Duodenal mucosa (tissue), 2 donors: ENCODE results near the gene CCDC185.

ENCODE experiments used
- H3K27ac ChIP-seq: one replicate; pipeline ENCODE4 v1.7.0; 2013; ENCODE audit warnings: low read depth, low read length
- H3K27me3 ChIP-seq, 2 donors: one replicate each; pipeline ENCODE4 v1.7.0; 2013; ENCODE audit warnings: low read length in 2 of 2, control low read depth in 1 of 2; ENCODE audit not compliant: insufficient read depth in 2 of 2, control insufficient read depth in 1 of 2
- H3K36me3 ChIP-seq, 2 donors: one replicate each; pipeline ENCODE4 v1.7.0; 2013; ENCODE audit warnings: low read length in 2 of 2, control low read depth in 1 of 2; ENCODE audit not compliant: insufficient read depth in 2 of 2, control insufficient read depth in 1 of 2
- H3K4me1 ChIP-seq, 2 donors: one replicate each; pipeline ENCODE4 v1.7.0; 2013; ENCODE audit warnings: low read length in 2 of 2, control low read depth in 1 of 2; ENCODE audit not compliant: insufficient read depth in 2 of 2, control insufficient read depth in 1 of 2
- H3K4me3 ChIP-seq, 2 donors: one replicate each; pipeline ENCODE4 v1.7.0; 2013; ENCODE audit warnings: low read length in 2 of 2, low read depth in 1 of 2
- H3K9ac ChIP-seq, 2 donors: one replicate each; pipeline ENCODE4 v1.7.0; 2013; ENCODE audit warnings: low read length in 2 of 2, low read depth in 1 of 2
- H3K9me3 ChIP-seq, 2 donors: one replicate each; pipeline ENCODE4 v1.7.0; 2013; ENCODE audit warnings: low read length in 2 of 2, control low read depth in 1 of 2; ENCODE audit not compliant: control insufficient read depth in 1 of 2

Gene CCDC185

DNA sequence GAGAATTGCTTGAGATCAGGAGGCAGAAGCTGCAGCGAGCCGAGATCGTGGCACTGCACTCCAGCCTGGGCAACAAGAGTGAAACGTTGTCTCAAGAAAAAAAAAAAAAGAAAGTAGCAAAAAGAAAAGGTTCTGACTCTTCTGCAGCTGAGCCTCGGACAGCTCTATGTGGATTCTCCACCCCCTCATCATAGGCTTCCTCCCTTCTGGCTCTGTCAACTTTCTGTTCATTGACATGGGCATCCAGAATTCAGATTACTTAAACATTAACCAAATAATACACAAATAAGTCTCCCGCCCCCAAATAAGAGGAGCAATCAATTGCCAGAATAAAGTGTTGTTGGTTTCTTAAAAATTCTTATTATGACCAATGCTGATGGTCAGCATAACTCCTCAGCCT lies 39.3 kb upstream of the CCDC185 start:
- Histone ChIP-seq H3K27me3 (peaks cover 9 to 12% of the 10 kb centered on the region in 2 donors), H3K4me1 (no peaks in the 10 kb centered on the region), H3K27ac (no peak overlapping the region), H3K4me3 (no peak overlapping the region), H3K9ac (no peak overlapping the region), H3K9me3 (no peaks in the 10 kb centered on the region), H3K36me3 (no peaks in the 10 kb centered on the region)

DNA sequence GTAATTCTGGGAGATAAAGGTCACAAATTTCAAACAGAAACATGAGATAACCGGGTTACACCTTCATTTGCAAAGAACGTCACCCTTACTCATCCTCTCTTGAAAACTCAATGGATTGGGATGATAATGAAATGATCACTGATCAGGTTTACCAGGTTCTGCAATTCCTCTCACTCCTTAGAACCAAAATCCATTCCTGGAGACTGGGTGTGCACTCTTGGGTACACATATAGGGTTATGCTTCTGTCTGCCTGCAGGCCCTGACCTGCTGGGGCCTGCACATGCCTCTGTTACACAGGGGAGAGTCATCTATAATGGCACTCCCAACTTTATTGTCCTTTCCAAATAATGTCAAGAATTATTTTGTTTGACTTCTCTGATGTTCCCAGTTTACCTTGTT lies 37.5 kb upstream of the CCDC185 start:
- Histone ChIP-seq H3K27ac (no peak overlapping the region), H3K9me3 (no peaks in the 10 kb centered on the region), H3K9ac (no peak overlapping the region), H3K36me3 (no peaks in the 10 kb centered on the region), H3K4me1 (no peaks in the 10 kb centered on the region), H3K27me3 (peaks cover 14 to 21% of the 10 kb centered on the region in 2 donors), H3K4me3 (no peak overlapping the region)

DNA sequence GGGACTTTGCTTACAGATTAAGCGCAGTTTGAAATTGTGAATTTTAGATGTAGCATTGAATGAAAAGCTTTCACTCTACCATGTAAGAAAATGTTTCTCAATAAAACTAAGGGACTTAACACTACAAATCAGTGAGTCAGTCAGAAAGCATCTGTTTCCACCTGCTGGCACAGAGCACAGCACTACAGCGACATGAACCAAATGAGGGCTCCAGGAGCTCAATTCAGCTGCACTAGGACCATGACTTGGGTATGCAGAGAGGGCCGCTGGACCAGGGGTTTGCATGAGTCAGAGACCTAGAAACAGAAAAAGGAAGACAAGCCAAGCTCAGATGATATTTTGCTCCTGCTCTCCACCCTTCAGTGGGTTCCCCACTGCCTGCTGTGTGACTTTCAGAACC lies 34.4 kb upstream of the CCDC185 start:
- Histone ChIP-seq H3K9me3 (no peaks in the 10 kb centered on the region), H3K4me3 (no peak overlapping the region), H3K9ac (no peak overlapping the region), H3K36me3 (no peaks in the 10 kb centered on the region), H3K4me1 (peaks cover 2 to 3% of the 10 kb centered on the region in 2 donors), H3K27me3 (peaks cover 22 to 31% of the 10 kb centered on the region in 2 donors), H3K27ac (no peak overlapping the region)

DNA sequence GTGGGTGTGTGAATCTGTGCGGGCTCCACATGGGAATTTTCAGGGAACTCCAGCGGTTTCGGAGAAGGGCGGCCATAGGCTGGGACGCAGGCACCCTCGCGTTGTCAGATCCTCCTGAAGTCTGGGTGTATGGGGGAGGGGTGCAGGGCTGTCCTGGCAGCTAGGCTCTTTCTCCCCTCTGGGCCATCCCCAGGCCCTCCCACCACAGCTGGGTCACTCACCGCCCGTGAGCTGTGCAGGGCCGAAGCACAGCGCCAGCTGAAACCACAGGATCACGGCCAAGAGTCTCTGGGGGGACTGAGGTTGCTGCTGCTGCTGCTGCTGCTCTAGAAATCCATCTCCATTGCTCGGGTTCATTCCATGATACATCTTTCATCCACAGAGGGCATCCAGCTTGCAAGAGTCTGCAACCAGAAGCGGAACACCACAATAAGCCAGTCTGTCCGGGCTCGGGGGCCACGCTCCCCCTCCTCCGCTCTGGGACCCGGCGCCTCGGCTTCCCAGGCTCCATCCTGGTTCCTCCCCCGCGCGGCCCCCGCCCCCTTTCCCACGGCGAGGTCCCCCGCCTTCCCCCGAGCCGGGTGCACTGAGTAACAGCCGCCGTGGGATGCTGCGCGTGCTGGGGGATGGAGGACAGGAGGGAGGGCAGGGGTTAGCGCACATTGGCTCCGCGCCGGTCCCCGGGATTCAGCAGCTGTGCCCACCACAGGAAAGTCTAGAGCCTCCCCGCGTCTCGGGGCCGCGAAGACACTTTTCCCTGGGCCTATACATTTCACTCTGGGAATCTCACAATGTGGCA lies 30.0 kb upstream of the CCDC185 start:
- Histone ChIP-seq H3K27ac (no peak overlapping the region), H3K9ac (no peak overlapping the region), H3K9me3 (no peaks in the 10 kb centered on the region)

DNA sequence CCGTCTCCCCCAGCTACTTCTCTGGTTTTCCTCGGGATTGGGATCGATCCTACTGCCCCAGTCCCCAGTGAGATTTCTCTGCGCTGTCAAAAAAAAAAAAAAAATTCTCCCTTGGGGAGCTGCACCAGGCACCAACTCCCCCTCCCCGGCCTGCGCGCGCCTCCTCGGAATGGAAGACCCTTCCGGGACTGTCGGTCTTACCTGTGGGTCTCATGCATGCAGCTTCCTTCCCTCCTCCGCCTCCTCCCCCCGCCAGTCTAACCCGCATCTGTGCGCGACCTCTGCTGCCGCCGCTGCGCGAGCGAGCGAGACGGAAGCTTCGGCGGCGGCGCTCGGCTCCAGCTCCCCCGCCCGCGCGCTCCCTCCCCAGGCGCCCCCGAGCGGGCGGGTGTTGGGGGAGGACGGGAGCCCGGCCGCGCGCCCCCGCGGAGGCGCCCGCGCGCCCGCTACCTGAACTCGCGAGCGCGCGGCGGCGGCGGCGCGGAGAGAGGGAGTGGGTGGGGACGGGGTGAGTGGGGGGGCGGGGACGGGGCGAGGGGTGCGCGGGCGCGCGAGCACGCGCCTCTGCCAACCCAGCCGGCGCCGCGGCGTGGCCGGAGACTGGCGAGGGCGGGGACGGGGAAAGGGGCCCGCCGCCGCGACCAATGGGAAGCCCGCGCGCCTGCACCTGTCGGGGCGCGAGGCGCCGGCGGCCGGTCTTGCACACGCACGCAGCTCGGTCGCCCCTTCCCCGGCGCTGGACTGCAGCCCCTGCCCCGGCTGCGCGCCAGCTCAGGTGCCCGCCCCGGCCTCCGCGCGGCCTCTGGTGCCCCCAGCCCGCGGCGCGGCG lies 29.1 kb upstream of the CCDC185 start, which contains the start of gene SUSD4:
SUSD4 (minus strand) TSS at position 321 of the 829 bp plus-strand sequence. CDS start 751 bp downstream, outside the sequence.
- Histone ChIP-seq H3K4me1 (peaks cover 2 to 9% of the 10 kb centered on the region in 2 donors), H3K36me3 (no peaks in the 10 kb centered on the region), H3K9me3 (no peaks in the 10 kb centered on the region), H3K4me3 (peak within 1 kb of the TSS; percentile 56 to 65), H3K27ac (no peak within 1 kb of the TSS), H3K9ac (no peak within 1 kb of the TSS), H3K27me3 (peaks cover 39 to 47% of the 10 kb centered on the region in 2 donors)

More for the DNA sequence above, 30.0 kb upstream of the CCDC185 start:
- Histone ChIP-seq H3K4me3 (peak overlapping the region; percentile 56 to 65), H3K27me3 (peaks cover 41 to 48% of the 10 kb centered on the region in 2 donors), H3K4me1 (peaks cover 2 to 9% of the 10 kb centered on the region in 2 donors), H3K36me3 (no peaks in the 10 kb centered on the region)

DNA sequence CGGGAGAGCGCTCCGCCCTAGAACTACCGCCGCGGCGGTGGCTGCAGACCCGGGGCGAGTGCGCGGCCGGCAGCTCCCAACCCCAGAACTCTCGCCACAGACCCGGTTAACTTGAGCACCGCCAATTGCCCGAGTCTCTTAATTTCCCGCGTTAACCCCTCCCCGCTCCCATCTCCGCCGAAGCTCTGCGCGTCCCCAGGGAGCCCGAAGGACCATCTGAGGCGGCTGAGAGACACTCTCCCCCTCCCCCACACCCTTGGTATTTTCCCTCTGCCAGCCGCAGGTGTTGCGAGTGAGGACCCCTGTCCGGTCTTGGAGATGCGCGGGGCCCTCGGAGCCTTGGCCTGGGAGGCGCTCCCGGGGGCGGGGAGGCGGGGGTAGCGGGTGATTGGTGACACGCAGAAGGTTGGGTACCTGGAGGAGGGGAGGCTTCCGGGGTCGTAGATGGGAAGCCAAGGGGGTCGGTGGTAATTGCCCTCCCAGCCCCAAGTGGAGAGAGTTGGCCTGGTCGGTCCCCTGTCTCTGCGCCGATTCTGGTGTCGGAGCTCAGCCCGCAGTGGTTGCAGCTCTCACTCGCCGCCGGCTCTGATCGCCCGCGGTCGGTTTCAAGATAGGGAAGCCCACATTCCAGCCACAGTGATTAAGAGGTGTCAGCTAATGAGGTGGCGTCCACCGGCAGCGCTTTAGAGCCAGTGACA lies 28.4 kb upstream of the CCDC185 start:
- Histone ChIP-seq H3K9ac (no peak overlapping the region), H3K9me3 (no peaks in the 10 kb centered on the region), H3K4me3 (peak overlapping the region; percentile 52 to 59), H3K4me1 (peaks cover 2 to 9% of the 10 kb centered on the region in 2 donors), H3K36me3 (no peaks in the 10 kb centered on the region), H3K27me3 (peaks cover 35 to 41% of the 10 kb centered on the region in 2 donors), H3K27ac (no peak overlapping the region)

DNA sequence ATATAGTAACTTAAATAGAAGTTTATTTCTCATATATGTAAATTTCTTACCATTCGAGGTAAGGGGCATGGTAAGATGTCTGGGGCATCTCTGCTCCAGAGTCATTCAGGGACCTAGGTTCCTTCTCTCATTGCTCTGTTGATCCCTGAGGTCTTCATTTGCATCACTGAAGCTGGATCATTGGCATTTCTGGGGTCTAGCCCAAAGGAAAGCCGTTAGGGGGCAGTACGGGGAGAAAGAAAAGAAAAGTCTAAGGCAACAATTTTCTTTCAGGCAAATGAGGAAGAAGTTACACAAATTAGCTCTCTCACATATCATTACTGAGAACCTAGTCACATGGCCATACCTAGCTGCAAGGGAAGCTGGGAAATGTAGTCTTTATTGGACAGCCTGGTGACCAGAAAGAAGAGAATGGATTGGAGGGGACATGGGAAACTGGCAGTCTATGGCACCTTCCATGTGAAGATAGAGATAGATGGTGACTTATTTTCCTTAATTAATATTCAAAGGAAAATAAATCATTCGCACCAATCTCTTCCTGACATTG lies 19.1 kb upstream of the CCDC185 start:
- H3K4me1 ChIP-seq, result no peaks in the 10 kb centered on the region
- H3K27me3 ChIP-seq, result no peaks in the 10 kb centered on the region
- peaks cover 0 to 7% of the 10 kb centered on the region in 2 donors for H3K9me3 ChIP-seq
- H3K36me3 ChIP-seq, result no peaks in the 10 kb centered on the region
- H3K27ac ChIP-seq, result no peak overlapping the region
- no peak overlapping the region for H3K9ac ChIP-seq
- no peak overlapping the region for H3K4me3 ChIP-seq

DNA sequence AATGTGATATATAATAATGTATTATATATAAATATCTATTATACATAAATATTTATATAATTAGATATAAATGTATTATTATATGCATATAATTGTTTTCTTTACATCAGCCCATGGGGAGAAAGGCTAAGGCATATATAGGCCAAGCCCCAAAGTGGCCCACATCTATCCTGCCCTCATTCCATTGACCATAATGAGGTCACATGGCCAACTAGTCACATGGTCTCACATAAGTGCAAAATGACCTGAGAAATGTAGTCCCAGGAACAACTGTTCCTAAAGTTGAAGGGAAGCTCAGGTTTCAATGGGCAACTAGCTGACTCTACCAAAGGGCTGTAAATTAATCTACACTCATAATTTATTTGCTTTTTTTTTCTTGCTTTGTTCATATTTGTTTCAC lies 14.5 kb upstream of the CCDC185 start:
- peaks cover 0 to 7% of the 10 kb centered on the region in 2 donors for H3K9me3 ChIP-seq

DNA sequence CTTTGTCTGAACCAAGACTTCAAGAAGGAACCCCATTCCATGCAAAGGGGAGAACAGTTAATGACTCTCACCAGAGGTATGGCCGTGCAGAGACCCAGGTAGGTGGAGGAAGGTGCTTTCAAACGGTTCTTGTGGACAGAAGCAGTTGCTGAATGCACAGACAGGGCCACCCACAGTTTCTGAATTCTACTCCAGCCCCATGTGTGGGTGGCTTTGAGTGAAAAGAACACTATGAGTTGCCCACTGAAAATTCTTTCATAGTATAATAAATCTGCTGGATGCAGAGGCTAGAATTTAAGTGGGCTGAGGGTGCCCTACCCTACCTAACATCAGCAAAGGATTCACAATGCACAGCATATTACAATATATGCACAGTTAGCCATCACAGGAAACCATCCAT lies 7.2 kb upstream of the CCDC185 start:
- Histone ChIP-seq H3K27me3 (peaks cover 0 to 5% of the 10 kb centered on the region in 2 donors), H3K9me3 (no peaks in the 10 kb centered on the region), H3K36me3 (no peaks in the 10 kb centered on the region), H3K4me3 (no peak overlapping the region), H3K4me1 (no peaks in the 10 kb centered on the region), H3K27ac (no peak overlapping the region), H3K9ac (no peak overlapping the region)

More for the DNA sequence above, 14.5 kb upstream of the CCDC185 start:
- Histone ChIP-seq H3K27me3 (no peaks in the 10 kb centered on the region), H3K4me1 (no peaks in the 10 kb centered on the region), H3K27ac (no peak overlapping the region), H3K9ac (no peak overlapping the region), H3K36me3 (no peaks in the 10 kb centered on the region), H3K4me3 (no peak overlapping the region)
